GM12878 (cell line): ENCODE results near the gene PRCD. TPM values are rescaled to one million over a fixed set of nuclear protein-coding genes. Genes with fewer than 3 reads are reported as not detected.
A peak's percentile ranks its signal among the peaks of the same experiment; 100 is the strongest.

ENCODE experiments used
- BRCA1 ChIP-seq: IDR thresholded peaks from 2 replicates; pipeline ENCODE4 v1.6.1; 2011; ENCODE audit warnings: low read depth, low read length, improper control_type of control experiment
- CEBPB ChIP-seq, 2 experiments: fragments of 150-350 bp in 1 of 2; IDR thresholded peaks; 2 replicates each; pipeline ENCODE4 v1.6.1; 2012 to 2014; ENCODE audit warnings: low read depth in 2 of 2, low read length in 2 of 2, borderline replicate concordance in 1 of 2, inconsistent platforms in 1 of 2
- CHD1 ChIP-seq: IDR thresholded peaks from 2 replicates; pipeline ENCODE4 v1.6.1; 2012; ENCODE audit warnings: low read depth, low read length, improper control_type of control experiment
- DPF2 ChIP-seq: fragments of 450-650 bp; IDR thresholded peaks from 2 replicates; pipeline ENCODE4 v1.6.1; 2017; ENCODE audit warnings: mild to moderate bottlenecking
- EED ChIP-seq: sonication (generic); IDR thresholded peaks from 2 replicates; pipeline ENCODE4 v1.6.1; 2016; ENCODE audit warnings: antibody characterized with exemption, low read depth
- EGR1 ChIP-seq, 2 experiments: IDR thresholded peaks; 1 replicate in 1 of 2; 2 replicates in 1 of 2; pipeline ENCODE4 v1.6.1; 2011 to 2012; ENCODE audit warnings: low read depth in 2 of 2, low read length in 2 of 2, borderline replicate concordance in 1 of 2, mild to moderate bottlenecking in 1 of 2, moderate library complexity in 1 of 2
- IKZF2 ChIP-seq, 2 experiments: fragments of 450-650 bp; IDR thresholded peaks; 2 replicates each; pipeline ENCODE4 v1.6.1; 2017; ENCODE audit warnings: mild to moderate bottlenecking in 2 of 2, moderate library complexity in 2 of 2
- KLF5 ChIP-seq: fragments of 450-650 bp; IDR thresholded peaks from 2 replicates; pipeline ENCODE4 v1.6.1; 2014; ENCODE audit warnings: mild to moderate bottlenecking; ENCODE audit not compliant: partially characterized antibody
- NBN ChIP-seq: fragments of 450-650 bp; IDR thresholded peaks from 2 replicates; pipeline ENCODE4 v1.6.1; 2016
- NFIC ChIP-seq: IDR thresholded peaks from 2 replicates; pipeline ENCODE4 v1.6.1; 2012; ENCODE audit warnings: low read depth, mild to moderate bottlenecking, inconsistent platforms, low read length, moderate library complexity
- NR2C2 ChIP-seq: IDR thresholded peaks from 2 replicates; pipeline ENCODE4 v1.6.1; 2011; ENCODE audit warnings: borderline replicate concordance, low read depth; ENCODE audit not compliant: control insufficient read depth, insufficient read length
- POU2F2 ChIP-seq: IDR thresholded peaks from 3 replicates; pipeline ENCODE4 v1.6.1; 2011; ENCODE audit warnings: low read depth, mild to moderate bottlenecking, low read length, borderline replicate concordance
- RELB ChIP-seq: fragments of 450-650 bp; IDR thresholded peaks from 2 replicates; pipeline ENCODE4 v1.6.1; 2017; ENCODE audit warnings: low read depth, mild to moderate bottlenecking, moderate library complexity
- SP1 ChIP-seq: IDR thresholded peaks from one replicate; pipeline ENCODE4 v1.6.1; 2011; ENCODE audit warnings: low read depth, low read length
- TAF1 ChIP-seq: IDR thresholded peaks from 2 replicates; pipeline ENCODE4 v1.6.1; 2011; ENCODE audit warnings: mild to moderate bottlenecking, low read depth, low read length, borderline replicate concordance
- ZBTB33 ChIP-seq: fragments of 450-650 bp; IDR thresholded peaks from 2 replicates; pipeline ENCODE4 v1.6.1; 2017; ENCODE audit warnings: mild to moderate bottlenecking
- ZNF384 ChIP-seq: IDR thresholded peaks from 2 replicates; pipeline ENCODE4 v1.6.1; 2012; ENCODE audit warnings: low read depth, mild to moderate bottlenecking, low read length, improper control_type of control experiment, borderline replicate concordance
- polyA plus RNA-seq, 11 experiments: library from polyadenylated mRNA; depleted of rRNA in 4 of 11; unstranded in 6 of 11; stranded (reverse) in 5 of 11; fragments of >200 nt; fragmentation: Nextera tagmentation in 4 of 11; fragmentation: Illumina TruSeq in 1 of 11; extraction: Ambion mirVana in 4 of 11; extraction: Trizol in 1 of 11; gene quantifications; 1 replicate in 1 of 11; 2 replicates in 10 of 11; pipeline versions ENCODE4 v1.2.1 to v1.2.3, GENCODE V29; 2011 to 2016; ENCODE audit warnings: inconsistent platforms in 2 of 11, missing spikeins in 2 of 11, low read depth in 1 of 11
- total RNA-seq, 4 experiments: library from RNA; depleted of rRNA in 3 of 4; stranded (reverse); fragments of >200 nt in 3 of 4; fragmentation: Illumina TruSeq in 1 of 4; extraction: Trizol in 1 of 4; gene quantifications; 2 replicates each; pipeline versions ENCODE4 v1.2.1 to v1.2.3, GENCODE V29; 2013 to 2021
- TF ChIP-seq, protein P1 (sequence below): fragments of 450-650 bp; formaldehyde crosslinking; IDR thresholded peaks from 2 replicates; pipeline ENCODE4 v1.5.0; 2022; ENCODE audit warnings: mild to moderate bottlenecking, missing genetic modification characterization
- TF ChIP-seq, protein P2 (sequence below): fragments of 450-650 bp; IDR thresholded peaks from 2 replicates; pipeline ENCODE4 v1.6.1; 2017; ENCODE audit warnings: mild to moderate bottlenecking, moderate library complexity

The PRCD gene
- total and polyA plus RNA-seq, 10 of the 15 experiments (the other 5 are each of a cell fraction or from before 2014, with no cell fraction given) = 0.18 to 0.95 (median 0.34) TPM; not detected in 4

DNA sequence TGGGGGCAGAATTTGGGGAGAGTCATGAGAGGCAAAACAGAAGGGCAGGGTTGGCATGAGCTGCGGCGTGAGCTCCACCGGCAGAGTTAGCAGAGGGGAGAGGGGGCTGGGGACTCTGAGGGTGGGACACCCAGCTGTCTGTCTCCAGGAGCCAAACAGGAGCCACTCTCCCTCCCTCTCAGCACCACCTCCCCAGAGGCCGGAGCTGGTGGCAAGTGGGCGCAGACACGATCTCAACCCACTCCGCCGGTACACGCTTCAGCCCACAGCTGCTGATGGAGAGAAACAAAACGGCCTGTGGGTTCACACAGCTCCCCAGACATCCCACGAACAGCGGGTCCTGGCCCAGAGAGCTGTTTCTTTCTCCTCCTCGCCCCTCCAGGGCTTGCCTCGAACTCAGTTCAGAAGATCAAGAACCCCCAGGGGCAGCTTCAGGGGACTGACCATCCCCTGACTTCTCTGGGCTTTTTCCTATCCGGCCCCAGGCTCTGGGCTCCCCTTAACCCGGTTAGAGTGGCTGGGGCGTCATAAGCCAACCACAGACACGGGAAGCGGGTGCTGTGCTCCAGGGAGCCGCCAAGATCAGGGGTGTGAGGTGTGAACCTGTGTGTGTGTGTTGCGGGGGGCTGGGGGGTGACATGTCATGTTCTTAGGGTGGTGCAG lies 46.2 kb upstream of the PRCD start (continued):
- TF ChIP-seq CEBPB (IDR thresholded peaks at IDR 0.05; ENCODE audit: borderline replicate concordance in 1 of 2, low read depth in 2 of 2, low read length in 2 of 2) (no peak), KLF5 (no peak), NR2C2 (no peak), NFIC (no peak), NBN (no peak), IKZF2 (IDR thresholded peaks at IDR 0.05) (peak in 1 of 2 experiments; percentile 54; a peak in 3 of 4 replicates), POU2F2 (no peak), CHD1 (no peak), RELB (0 out of 2 replicates have a peak, but pooled peaks have one; percentile 21), DPF2 (no peak), EED (no peak; the same call in 1 of the 2 replicates), BRCA1 (no peak), ZNF384 (no peak), ZBTB33 (no peak), SP1 (no peak), EGR1 (IDR thresholded peaks at IDR 0.05; ENCODE audit: borderline replicate concordance in 1 of 2, low read depth in 2 of 2, low read length in 2 of 2) (no peak), TAF1 (0 out of 2 replicates have a peak, but pooled peaks have one; percentile 35)
- TF ChIP-seq, protein P1, sequence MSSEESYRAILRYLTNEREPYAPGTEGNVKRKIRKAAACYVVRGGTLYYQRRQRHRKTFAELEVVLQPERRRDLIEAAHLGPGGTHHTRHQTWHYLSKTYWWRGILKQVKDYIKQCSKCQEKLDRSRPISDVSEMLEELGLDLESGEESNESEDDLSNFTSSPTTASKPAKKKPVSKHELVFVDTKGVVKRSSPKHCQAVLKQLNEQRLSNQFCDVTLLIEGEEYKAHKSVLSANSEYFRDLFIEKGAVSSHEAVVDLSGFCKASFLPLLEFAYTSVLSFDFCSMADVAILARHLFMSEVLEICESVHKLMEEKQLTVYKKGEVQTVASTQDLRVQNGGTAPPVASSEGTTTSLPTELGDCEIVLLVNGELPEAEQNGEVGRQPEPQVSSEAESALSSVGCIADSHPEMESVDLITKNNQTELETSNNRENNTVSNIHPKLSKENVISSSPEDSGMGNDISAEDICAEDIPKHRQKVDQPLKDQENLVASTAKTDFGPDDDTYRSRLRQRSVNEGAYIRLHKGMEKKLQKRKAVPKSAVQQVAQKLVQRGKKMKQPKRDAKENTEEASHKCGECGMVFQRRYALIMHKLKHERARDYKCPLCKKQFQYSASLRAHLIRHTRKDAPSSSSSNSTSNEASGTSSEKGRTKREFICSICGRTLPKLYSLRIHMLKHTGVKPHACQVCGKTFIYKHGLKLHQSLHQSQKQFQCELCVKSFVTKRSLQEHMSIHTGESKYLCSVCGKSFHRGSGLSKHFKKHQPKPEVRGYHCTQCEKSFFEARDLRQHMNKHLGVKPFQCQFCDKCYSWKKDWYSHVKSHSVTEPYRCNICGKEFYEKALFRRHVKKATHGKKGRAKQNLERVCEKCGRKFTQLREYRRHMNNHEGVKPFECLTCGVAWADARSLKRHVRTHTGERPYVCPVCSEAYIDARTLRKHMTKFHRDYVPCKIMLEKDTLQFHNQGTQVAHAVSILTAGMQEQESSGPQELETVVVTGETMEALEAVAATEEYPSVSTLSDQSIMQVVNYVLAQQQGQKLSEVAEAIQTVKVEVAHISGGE (CRISPR knock-in tag) = no peak
- TF ChIP-seq, protein P2, sequence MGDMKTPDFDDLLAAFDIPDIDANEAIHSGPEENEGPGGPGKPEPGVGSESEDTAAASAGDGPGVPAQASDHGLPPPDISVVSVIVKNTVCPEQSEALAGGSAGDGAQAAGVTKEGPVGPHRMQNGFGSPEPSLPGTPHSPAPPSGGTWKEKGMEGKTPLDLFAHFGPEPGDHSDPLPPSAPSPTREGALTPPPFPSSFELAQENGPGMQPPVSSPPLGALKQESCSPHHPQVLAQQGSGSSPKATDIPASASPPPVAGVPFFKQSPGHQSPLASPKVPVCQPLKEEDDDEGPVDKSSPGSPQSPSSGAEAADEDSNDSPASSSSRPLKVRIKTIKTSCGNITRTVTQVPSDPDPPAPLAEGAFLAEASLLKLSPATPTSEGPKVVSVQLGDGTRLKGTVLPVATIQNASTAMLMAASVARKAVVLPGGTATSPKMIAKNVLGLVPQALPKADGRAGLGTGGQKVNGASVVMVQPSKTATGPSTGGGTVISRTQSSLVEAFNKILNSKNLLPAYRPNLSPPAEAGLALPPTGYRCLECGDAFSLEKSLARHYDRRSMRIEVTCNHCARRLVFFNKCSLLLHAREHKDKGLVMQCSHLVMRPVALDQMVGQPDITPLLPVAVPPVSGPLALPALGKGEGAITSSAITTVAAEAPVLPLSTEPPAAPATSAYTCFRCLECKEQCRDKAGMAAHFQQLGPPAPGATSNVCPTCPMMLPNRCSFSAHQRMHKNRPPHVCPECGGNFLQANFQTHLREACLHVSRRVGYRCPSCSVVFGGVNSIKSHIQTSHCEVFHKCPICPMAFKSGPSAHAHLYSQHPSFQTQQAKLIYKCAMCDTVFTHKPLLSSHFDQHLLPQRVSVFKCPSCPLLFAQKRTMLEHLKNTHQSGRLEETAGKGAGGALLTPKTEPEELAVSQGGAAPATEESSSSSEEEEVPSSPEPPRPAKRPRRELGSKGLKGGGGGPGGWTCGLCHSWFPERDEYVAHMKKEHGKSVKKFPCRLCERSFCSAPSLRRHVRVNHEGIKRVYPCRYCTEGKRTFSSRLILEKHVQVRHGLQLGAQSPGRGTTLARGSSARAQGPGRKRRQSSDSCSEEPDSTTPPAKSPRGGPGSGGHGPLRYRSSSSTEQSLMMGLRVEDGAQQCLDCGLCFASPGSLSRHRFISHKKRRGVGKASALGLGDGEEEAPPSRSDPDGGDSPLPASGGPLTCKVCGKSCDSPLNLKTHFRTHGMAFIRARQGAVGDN = no peak
